ENCODE results near the gene NOC4L.
"Not testable (repeated sequence)": the region's sequence is repeated elsewhere in the genome, so short reads cannot be mapped to it uniquely, and the experiment has no call there.

Gene NOC4L

DNA sequence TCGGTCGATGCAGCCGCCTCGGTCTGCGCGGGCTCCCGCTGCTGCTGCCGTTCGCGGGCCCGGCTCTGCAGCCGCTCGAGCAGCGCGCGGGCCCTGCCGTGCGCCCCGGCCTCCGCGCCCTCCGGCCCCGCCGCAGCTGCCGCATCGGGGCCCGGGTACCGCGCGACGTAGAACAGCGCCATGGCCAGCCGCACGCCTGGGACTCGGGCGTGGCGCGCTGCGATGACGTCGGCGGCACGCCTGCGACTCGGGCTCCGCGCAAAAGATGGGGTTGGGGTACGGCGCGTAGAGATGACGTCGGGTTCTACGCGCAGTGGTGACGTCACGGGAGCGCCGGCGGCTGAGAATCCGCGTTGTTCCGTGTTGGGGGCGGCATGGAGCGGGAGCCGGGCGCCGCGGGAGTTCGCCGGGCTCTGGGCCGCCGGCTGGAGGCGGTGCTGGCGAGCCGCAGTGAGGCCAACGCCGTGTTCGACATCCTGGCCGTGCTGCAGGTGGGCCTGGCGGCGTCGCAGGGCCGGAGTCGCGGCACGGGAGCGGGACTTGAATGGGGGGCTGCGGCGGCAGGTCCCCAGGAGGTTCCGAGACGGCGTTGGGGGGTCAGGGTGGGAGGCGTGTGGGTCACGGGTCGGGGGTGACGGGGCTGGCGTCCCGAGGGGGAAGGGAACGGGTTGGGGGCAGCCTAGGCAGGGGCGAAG, at the start of gene NOC4L, which contains the start of gene DDX51:
NOC4L (plus strand) TSS at position 343 of the 695 bp plus-strand sequence; CDS start at position 375, 32 bp downstream.
DDX51 (minus strand) TSS at position 205 of the 695 bp plus-strand sequence; CDS start at position 182, 23 bp downstream.
- H3K27ac ChIP-seq, result peak within 1 kb of the TSS; percentile 60
- DNase-seq (ENCODE audit: low spot score), result peak; percentile 96
- ChIA-PET CTCF (no interaction called here), POLR2A (ENCODE audit: low non-redundant PET) (no interaction called here)
- TF ChIP-seq, protein P1, sequence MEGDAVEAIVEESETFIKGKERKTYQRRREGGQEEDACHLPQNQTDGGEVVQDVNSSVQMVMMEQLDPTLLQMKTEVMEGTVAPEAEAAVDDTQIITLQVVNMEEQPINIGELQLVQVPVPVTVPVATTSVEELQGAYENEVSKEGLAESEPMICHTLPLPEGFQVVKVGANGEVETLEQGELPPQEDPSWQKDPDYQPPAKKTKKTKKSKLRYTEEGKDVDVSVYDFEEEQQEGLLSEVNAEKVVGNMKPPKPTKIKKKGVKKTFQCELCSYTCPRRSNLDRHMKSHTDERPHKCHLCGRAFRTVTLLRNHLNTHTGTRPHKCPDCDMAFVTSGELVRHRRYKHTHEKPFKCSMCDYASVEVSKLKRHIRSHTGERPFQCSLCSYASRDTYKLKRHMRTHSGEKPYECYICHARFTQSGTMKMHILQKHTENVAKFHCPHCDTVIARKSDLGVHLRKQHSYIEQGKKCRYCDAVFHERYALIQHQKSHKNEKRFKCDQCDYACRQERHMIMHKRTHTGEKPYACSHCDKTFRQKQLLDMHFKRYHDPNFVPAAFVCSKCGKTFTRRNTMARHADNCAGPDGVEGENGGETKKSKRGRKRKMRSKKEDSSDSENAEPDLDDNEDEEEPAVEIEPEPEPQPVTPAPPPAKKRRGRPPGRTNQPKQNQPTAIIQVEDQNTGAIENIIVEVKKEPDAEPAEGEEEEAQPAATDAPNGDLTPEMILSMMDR (conservative IDR thresholded peaks at IDR 0.05; ENCODE audit: low read depth), result no peak

- TF ChIP-seq, protein P1 (conservative IDR thresholded peaks at IDR 0.05; ENCODE audit: low read depth), result no peak
- POLR2A ChIA-PET (ENCODE audit: low non-redundant PET), result no interaction called here
- CTCF ChIA-PET, result no interaction called here
- H3K27ac ChIP-seq, result no peak overlapping the region
- no peak for DNase-seq (ENCODE audit: low spot score)
These were observed 48.5 kb upstream of the NOC4L start for GRCh38 chr12:132095520-132096409.

- no peak for DNase-seq (ENCODE audit: low spot score)
- H3K27ac ChIP-seq, result no peak overlapping the region
- TF ChIP-seq, protein P1 (conservative IDR thresholded peaks at IDR 0.05; ENCODE audit: low read depth), result no peak
- ChIA-PET POLR2A (ENCODE audit: low non-redundant PET) (no interaction called here), CTCF (no interaction called here)
These were observed 44.5 kb upstream of the NOC4L start for GRCh38 chr12:132099739-132100138.

DNA sequence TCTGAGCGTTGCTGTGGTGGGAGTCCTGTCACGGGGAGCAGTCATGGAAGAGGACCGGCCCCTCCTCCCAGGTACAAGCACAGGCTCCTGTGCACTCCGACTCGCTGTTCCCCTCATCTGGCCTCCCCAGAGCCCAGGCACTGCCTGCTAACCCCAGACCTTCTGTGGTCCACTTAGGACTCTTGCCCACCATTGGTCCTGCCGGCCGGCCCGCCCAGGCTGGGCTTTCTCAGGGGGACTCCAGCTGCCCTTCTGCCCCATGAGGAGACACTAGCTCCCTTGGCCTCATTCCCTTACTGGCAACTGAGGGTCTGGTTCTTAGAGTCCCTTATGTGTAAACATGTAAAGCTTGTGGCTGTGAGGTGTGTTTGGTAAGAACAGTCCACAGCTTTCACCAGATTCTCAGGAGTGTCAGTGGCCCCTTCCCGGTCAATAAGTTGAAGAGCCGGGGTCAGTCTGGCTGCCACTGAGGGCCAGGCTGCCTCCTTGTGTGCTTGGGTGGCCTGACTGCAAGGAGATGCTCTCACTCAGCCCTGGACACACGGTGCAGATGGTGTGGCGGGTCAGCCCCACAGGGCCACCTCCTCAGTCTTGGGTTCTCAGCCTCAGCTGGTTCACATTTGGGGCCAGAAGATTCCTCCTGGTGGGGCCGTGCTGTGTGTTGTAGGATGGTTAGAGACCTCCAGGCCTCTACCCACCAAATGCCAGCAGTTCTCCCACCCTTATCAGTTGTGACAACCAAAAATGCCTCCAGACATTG, 43.8 kb upstream of the NOC4L start:
- POLR2A ChIA-PET (ENCODE audit: low non-redundant PET), result no interaction called here
- TF ChIP-seq, protein P1 (conservative IDR thresholded peaks at IDR 0.05; ENCODE audit: low read depth), result no peak
- no peak for DNase-seq (ENCODE audit: low spot score)
- peak overlapping the region; percentile 20 for H3K27ac ChIP-seq
- CTCF ChIA-PET, result no interaction called here

DNA sequence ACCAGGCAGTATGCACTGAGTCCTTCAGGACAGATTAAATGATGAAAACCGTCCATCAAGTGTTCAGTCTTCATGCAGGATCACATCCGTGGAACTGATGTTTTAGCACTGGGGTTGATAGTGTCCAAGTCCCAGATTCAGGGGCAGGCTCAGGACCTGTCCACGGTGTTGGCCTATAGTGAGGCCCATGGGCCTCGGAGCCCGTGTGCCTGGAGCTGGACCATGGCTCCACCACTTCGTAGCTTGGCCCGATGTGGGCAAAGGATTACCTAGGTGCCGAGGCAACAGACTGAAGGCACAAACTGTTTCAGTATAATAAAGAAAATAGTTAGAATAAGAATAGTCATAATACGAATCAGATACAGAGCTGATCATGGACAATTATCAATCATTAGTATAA, 42.0 kb upstream of the NOC4L start:
- TF ChIP-seq, protein P1 (conservative IDR thresholded peaks at IDR 0.05; ENCODE audit: low read depth), result no peak
- CTCF ChIA-PET, result no interaction called here
- no peak for DNase-seq (ENCODE audit: low spot score)
- no peak overlapping the region for H3K27ac ChIP-seq
- POLR2A ChIA-PET (ENCODE audit: low non-redundant PET), result no interaction called here

DNA sequence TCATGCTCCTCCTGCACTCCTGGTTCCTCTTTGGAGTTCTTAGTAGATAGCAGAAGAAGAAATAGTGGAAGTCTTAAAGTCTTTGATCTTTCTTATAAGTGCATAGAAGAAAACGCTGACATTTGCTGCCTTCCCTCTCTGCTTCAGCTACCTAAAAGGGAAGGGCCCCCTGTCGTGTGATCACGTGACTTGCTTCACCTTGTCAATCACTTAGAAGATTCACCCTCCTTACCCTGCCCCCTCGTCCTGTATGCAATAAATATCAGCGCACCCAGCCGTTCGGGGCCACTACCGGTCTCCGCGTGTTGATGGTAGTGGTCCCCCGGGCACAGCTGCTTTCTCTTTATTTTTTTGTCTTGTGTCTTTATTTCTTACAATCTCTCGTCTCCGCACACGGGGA, 41.2 kb upstream of the NOC4L start:
- H3K27ac ChIP-seq; CTCF ChIA-PET; POLR2A ChIA-PET (ENCODE audit: low non-redundant PET); DNase-seq (ENCODE audit: low spot score): not testable (repeated sequence)

Data from RWPE1 (cell line).